ENCODE data around the gene OSBPL10. TPM values are rescaled to one million over a fixed set of nuclear protein-coding genes. Genes with fewer than 3 reads are reported as not detected.

Gene OSBPL10
- total RNA-seq, 1 experiment from 2014 or later = 4.8 TPM

GRCh38 chr3:31959951-31960792, 20.9 kb downstream of the OSBPL10 start:
- no peak for DNase-seq (ENCODE audit: low read depth)

GRCh38 chr3:31959251-31959650, 21.8 kb downstream of the OSBPL10 start:
- no peak for DNase-seq (ENCODE audit: low read depth)

- DNase-seq (ENCODE audit: low read depth) = no peak
These were observed 22.3 kb downstream of the OSBPL10 start for GRCh38 chr3:31958701-31959152.

GRCh38 chr3:31957106-31957505, 24.0 kb downstream of the OSBPL10 start:
- DNase-seq (ENCODE audit: low read depth) = no peak

- DNase-seq (ENCODE audit: low read depth) = no peak
These were observed 25.5 kb downstream of the OSBPL10 start for GRCh38 chr3:31955581-31955980.

- DNase-seq (ENCODE audit: low read depth) = no peak
These were observed 27.4 kb downstream of the OSBPL10 start for GRCh38 chr3:31953636-31954035.

- no peak for DNase-seq (ENCODE audit: low read depth)
These were observed 28.0 kb downstream of the OSBPL10 start for GRCh38 chr3:31953091-31953490.

GRCh38 chr3:31952205-31952604, 28.9 kb downstream of the OSBPL10 start:
- no peak for DNase-seq (ENCODE audit: low read depth)

GRCh38 chr3:31948280-31948679, 32.8 kb downstream of the OSBPL10 start:
- no peak for DNase-seq (ENCODE audit: low read depth)

GRCh38 chr3:31947671-31948091, 33.4 kb downstream of the OSBPL10 start:
- no peak for DNase-seq (ENCODE audit: low read depth)

- no peak for DNase-seq (ENCODE audit: low read depth)
These were observed 33.9 kb downstream of the OSBPL10 start for GRCh38 chr3:31947162-31947561.

- no peak for DNase-seq (ENCODE audit: low read depth)
These were observed 34.5 kb downstream of the OSBPL10 start for GRCh38 chr3:31946484-31947081.

GRCh38 chr3:31945738-31946052, 35.4 kb downstream of the OSBPL10 start:
- no peak for DNase-seq (ENCODE audit: low read depth)

GRCh38 chr3:31943041-31943440, 38.0 kb downstream of the OSBPL10 start:
- no peak for DNase-seq (ENCODE audit: low read depth)

GRCh38 chr3:31942446-31942845, 38.6 kb downstream of the OSBPL10 start:
- no peak for DNase-seq (ENCODE audit: low read depth)

- no peak for DNase-seq (ENCODE audit: low read depth)
These were observed 43.8 kb downstream of the OSBPL10 start for GRCh38 chr3:31937225-31937624.

- no peak for DNase-seq (ENCODE audit: low read depth)
These were observed 44.5 kb downstream of the OSBPL10 start for GRCh38 chr3:31936420-31937060.

- DNase-seq (ENCODE audit: low read depth) = no peak
These were observed 46.2 kb downstream of the OSBPL10 start for GRCh38 chr3:31934866-31935265.

GRCh38 chr3:31934018-31934417, 47.0 kb downstream of the OSBPL10 start:
- no peak for DNase-seq (ENCODE audit: low read depth)

GRCh38 chr3:31932990-31933389, 48.1 kb downstream of the OSBPL10 start:
- no peak for DNase-seq (ENCODE audit: low read depth)

GRCh38 chr3:31929826-31930502, 51.1 kb downstream of the OSBPL10 start:
- DNase-seq (ENCODE audit: low read depth) = no peak

- DNase-seq (ENCODE audit: low read depth) = no peak
These were observed 53.3 kb downstream of the OSBPL10 start for GRCh38 chr3:31927811-31928210.
